AG09319 (cell line): ENCODE data around the gene FMNL2.
A peak's percentile ranks its signal among the peaks of the same experiment; 100 is the strongest.

ENCODE experiments used
- DNase-seq: peaks from one replicate; pipeline ENCODE4 v3.0.0-alpha.2; 2010; ENCODE audit warnings: low read depth; ENCODE audit errors: extremely low read depth
- CTCF ChIP-seq: IDR thresholded peaks from 2 replicates; pipeline ENCODE4 v1.5.1; 2011; ENCODE audit warnings: low read depth, mild to moderate bottlenecking, inconsistent platforms, low read length, moderate library complexity

Gene FMNL2

GRCh38 chr2:152427902-152428301 is 92.9 kb downstream of the FMNL2 start:
- no peak for TF ChIP-seq CTCF
- no peak for DNase-seq

- no peak for TF ChIP-seq CTCF
- DNase-seq = no peak
Observed at GRCh38 chr2:152428800-152429582, 94.0 kb downstream of the FMNL2 start.

GRCh38 chr2:152430876-152431275 is 95.9 kb downstream of the FMNL2 start:
- DNase-seq = no peak

GRCh38 chr2:152431370-152432098 is 96.6 kb downstream of the FMNL2 start:
- no peak for TF ChIP-seq CTCF
- no peak for DNase-seq

More at GRCh38 chr2:152430876-152431275, 95.9 kb downstream of the FMNL2 start:
- no peak for TF ChIP-seq CTCF

- no peak for TF ChIP-seq CTCF
- peak; percentile 68 for DNase-seq
Observed at GRCh38 chr2:152432206-152432653, 97.3 kb downstream of the FMNL2 start.

GRCh38 chr2:152432765-152433164 is 97.8 kb downstream of the FMNL2 start:
- DNase-seq = no peak
- TF ChIP-seq CTCF = no peak

- no peak for TF ChIP-seq CTCF
- DNase-seq = no peak
Observed at GRCh38 chr2:152433289-152433688, 98.3 kb downstream of the FMNL2 start.
